Activated B cell treated with CpG ODN at 0.5 μM for 24 hours (primary cell): ENCODE data around the gene OLA1. TPM values are rescaled to one million over a fixed set of nuclear protein-coding genes. Genes with fewer than 3 reads are reported as not detected.

Experiments used
- ATAC-seq: fragments of 200-7000 bp; cut with Tn5 transposase; one replicate; pipeline ENCODE4 v1.10.0; 2021; ENCODE audit warnings: low read depth, mild to moderate bottlenecking, moderate library complexity
- CTCF ChIA-PET: fragments of 350-600 bp; sonication (Branson Sonifier 250); formaldehyde crosslinking; loops from one replicate; lab custom pipeline; 2021; ENCODE audit warnings: antibody characterized with exemption; lab: Charles Lee
- POLR2A ChIA-PET: fragments of 350-600 bp; sonication (Branson Sonifier 250); formaldehyde crosslinking; loops from one replicate; lab custom pipeline; 2021; ENCODE audit warnings: antibody characterized with exemption; lab: Charles Lee
- DNase-seq: peaks from one replicate; pipeline ENCODE4 v3.0.0; 2022
- H3K27ac Mint-ChIP-seq: one replicate; pipeline ENCODE4 v1.8.0; 2020; ENCODE audit warnings: mixed read lengths
- H3K27me3 Mint-ChIP-seq: one replicate; pipeline ENCODE4 v1.8.0; 2021; ENCODE audit warnings: mixed read lengths
- H3K36me3 Mint-ChIP-seq: one replicate; pipeline ENCODE4 v1.8.0; 2021; ENCODE audit warnings: low read depth, mixed read lengths
- H3K4me1 Mint-ChIP-seq: one replicate; pipeline ENCODE4 v1.8.0; 2021; ENCODE audit warnings: mixed read lengths
- H3K4me3 Mint-ChIP-seq: one replicate; pipeline ENCODE4 v1.8.0; 2020; ENCODE audit warnings: mild to moderate bottlenecking, mixed read lengths
- H3K9me3 Mint-ChIP-seq: one replicate; pipeline ENCODE4 v1.8.0; 2020; ENCODE audit warnings: mixed read lengths
- CTCF ChIP-seq: fragments of 200-600 bp; IDR thresholded peaks from one replicate; pipeline ENCODE4 v1.8.0; 2022; ENCODE audit warnings: antibody characterized with exemption, mild to moderate bottlenecking
- intact Hi-C: fragments of 100-400 bp; cut with micrococcal nuclease; formaldehyde crosslinking; loops from one replicate; pipeline ENCODE4 v1.15.1; 2024
- total RNA-seq: library from RNA; stranded (reverse); gene quantifications from 2 replicates; pipeline ENCODE4 v1.2.3, GENCODE V29; 2022

OLA1 gene
- total RNA-seq, 1 donor from 2014 or later: 74.4 TPM

- H3K36me3 Mint-ChIP-seq: no peaks in the 10 kb centered on the region
- intact Hi-C loops: no loop called here
- no peak for ATAC-seq
- CTCF ChIA-PET: no interaction called here
- H3K4me1 Mint-ChIP-seq: peaks cover 3% of the 10 kb centered on the region
- TF ChIP-seq CTCF: no peak
- POLR2A ChIA-PET: no interaction called here
- no peak overlapping the region for H3K4me3 Mint-ChIP-seq
- DNase-seq: no peak
- no peaks in the 10 kb centered on the region for H3K27me3 Mint-ChIP-seq
- H3K27ac Mint-ChIP-seq: no peak overlapping the region
- no peaks in the 10 kb centered on the region for H3K9me3 Mint-ChIP-seq
These were observed 202.2 kb downstream of the OLA1 start for GRCh38 chr2:174046172-174046571.

- Mint-ChIP-seq H3K36me3 (no peaks in the 10 kb centered on the region), H3K9me3 (no peaks in the 10 kb centered on the region), H3K27ac (no peak overlapping the region), H3K27me3 (no peaks in the 10 kb centered on the region), H3K4me3 (no peak overlapping the region), H3K4me1 (peaks cover 10% of the 10 kb centered on the region)
- ChIA-PET CTCF (no interaction called here), POLR2A (interaction anchor here (0.7 kb wide), 1 partner anchor 191 kb away, joined by 4 read pairs; no protein-coding TSS in a partner anchor)
- intact Hi-C loops: loop anchor here (5.0 kb wide), 2 partner anchors 292 to 298 kb away; no protein-coding TSS in a partner anchor
- DNase-seq (no peak), ATAC-seq (no peak)
- no peak for TF ChIP-seq CTCF
These were observed 203.8 kb downstream of the OLA1 start for GRCh38 chr2:174044556-174044955.

- H3K4me1 Mint-ChIP-seq: peaks cover 28% of the 10 kb centered on the region
- H3K36me3 Mint-ChIP-seq: no peaks in the 10 kb centered on the region
- no peaks in the 10 kb centered on the region for H3K9me3 Mint-ChIP-seq
- H3K27me3 Mint-ChIP-seq: no peaks in the 10 kb centered on the region
- H3K27ac Mint-ChIP-seq: peak overlapping the region; percentile 92
- DNase-seq (no peak), ATAC-seq (no peak)
- TF ChIP-seq CTCF: no peak
- H3K4me3 Mint-ChIP-seq: no peak overlapping the region
- ChIA-PET POLR2A (interaction anchor here (1.3 to 1.5 kb wide), 2 partner anchors 49 to 75 kb away, joined by 6 to 8 read pairs; no protein-coding TSS in a partner anchor), CTCF (interaction anchor here (1.0 to 1.2 kb wide), 4 partner anchors 49 to 287 kb away, joined by 3 to 4 read pairs (median 3); no protein-coding TSS in a partner anchor)
- intact Hi-C loops: loop anchor here (2.0 to 5.0 kb wide), 5 partner anchors 142 to 638 kb away; no protein-coding TSS in a partner anchor
These were observed 208.0 kb downstream of the OLA1 start for GRCh38 chr2:174040417-174040701.

- intact Hi-C loops: loop anchor here (1.0 to 5.0 kb wide), 9 partner anchors 42 to 637 kb away; partner anchors contain the start of genes GPR155 and SP3
- Mint-ChIP-seq H3K4me1 (peaks cover 28% of the 10 kb centered on the region), H3K27ac (peak overlapping the region; percentile 92), H3K9me3 (no peaks in the 10 kb centered on the region), H3K4me3 (peak overlapping the region; percentile 50), H3K27me3 (no peaks in the 10 kb centered on the region), H3K36me3 (no peaks in the 10 kb centered on the region)
- no peak for TF ChIP-seq CTCF
- ChIA-PET CTCF (interaction anchor here (1.0 to 1.2 kb wide), 4 partner anchors 48 to 287 kb away, joined by 3 to 4 read pairs (median 3); no protein-coding TSS in a partner anchor), POLR2A (interaction anchor here (1.3 to 4.8 kb wide), 3 partner anchors 48 to 75 kb away, joined by 6 to 41 read pairs (median 8); partner anchors contain the start of gene SP3)
- peak; percentile 69 for DNase-seq
- ATAC-seq: peak; percentile 93
These were observed 208.5 kb downstream of the OLA1 start for GRCh38 chr2:174039551-174040416.

GRCh38 chr2:174038462-174038861 is 209.9 kb downstream of the OLA1 start:
- POLR2A ChIA-PET: interaction anchor here (0.7 to 4.8 kb wide), 4 partner anchors 26 to 128 kb away, joined by 4 to 41 read pairs (median 6); partner anchors contain the start of gene SP3
- intact Hi-C loops: loop anchor here (5.0 kb wide), 1 partner anchor 449 kb away; the partner anchor contains the start of gene GPR155
- DNase-seq: no peak

More at GRCh38 chr2:174038462-174038861, 209.9 kb downstream of the OLA1 start:
- no peak for TF ChIP-seq CTCF
- Mint-ChIP-seq H3K36me3 (no peaks in the 10 kb centered on the region), H3K9me3 (no peaks in the 10 kb centered on the region), H3K27me3 (peaks cover 3% of the 10 kb centered on the region), H3K27ac (peak overlapping the region; percentile 63), H3K4me1 (peaks cover 27% of the 10 kb centered on the region), H3K4me3 (no peak overlapping the region)
- CTCF ChIA-PET: interaction anchor here (1.4 kb wide), 1 partner anchor 154 kb away, joined by 4 read pairs; no protein-coding TSS in a partner anchor
- no peak for ATAC-seq
